ENCODE results near the gene NPEPL1.

Gene NPEPL1

DNA sequence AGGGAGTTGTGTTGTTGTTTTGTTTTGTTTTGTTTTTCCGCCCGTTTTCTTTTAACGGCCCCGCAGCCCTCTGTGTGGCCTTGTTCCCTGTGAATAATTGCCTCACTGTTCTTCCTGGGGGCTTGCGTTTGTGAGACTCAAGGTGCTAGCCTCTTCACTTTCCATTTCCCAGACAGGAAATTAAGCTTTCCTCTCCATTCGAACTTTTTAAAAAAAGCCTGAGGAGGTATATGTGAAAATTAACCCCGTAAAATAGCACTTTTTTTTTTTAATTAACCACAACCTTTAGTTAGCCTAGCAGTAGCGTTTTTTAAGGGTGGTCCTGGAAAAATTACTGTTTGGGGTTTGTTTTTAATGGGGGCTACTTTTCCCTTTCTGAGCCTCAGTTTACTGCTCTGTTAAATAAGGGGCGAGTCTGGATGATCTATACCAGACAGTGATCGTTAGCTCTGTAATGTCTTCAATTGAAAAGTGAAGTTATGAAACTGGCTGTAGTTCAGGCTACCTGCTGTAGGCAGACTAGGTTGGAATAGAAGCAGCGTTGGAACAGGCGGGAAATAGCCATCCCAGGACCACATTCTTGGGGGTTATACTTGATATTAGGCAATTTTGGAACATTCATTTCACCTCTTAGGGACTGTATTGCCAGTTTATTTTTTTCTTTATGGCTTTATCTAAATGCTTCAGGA, 39.9 kb upstream of the NPEPL1 start:
- peak overlapping the region; percentile 86 for H3K4me3 ChIP-seq (replicated peaks; ENCODE audit: low read depth, low read length)
- TF ChIP-seq, protein P1, sequence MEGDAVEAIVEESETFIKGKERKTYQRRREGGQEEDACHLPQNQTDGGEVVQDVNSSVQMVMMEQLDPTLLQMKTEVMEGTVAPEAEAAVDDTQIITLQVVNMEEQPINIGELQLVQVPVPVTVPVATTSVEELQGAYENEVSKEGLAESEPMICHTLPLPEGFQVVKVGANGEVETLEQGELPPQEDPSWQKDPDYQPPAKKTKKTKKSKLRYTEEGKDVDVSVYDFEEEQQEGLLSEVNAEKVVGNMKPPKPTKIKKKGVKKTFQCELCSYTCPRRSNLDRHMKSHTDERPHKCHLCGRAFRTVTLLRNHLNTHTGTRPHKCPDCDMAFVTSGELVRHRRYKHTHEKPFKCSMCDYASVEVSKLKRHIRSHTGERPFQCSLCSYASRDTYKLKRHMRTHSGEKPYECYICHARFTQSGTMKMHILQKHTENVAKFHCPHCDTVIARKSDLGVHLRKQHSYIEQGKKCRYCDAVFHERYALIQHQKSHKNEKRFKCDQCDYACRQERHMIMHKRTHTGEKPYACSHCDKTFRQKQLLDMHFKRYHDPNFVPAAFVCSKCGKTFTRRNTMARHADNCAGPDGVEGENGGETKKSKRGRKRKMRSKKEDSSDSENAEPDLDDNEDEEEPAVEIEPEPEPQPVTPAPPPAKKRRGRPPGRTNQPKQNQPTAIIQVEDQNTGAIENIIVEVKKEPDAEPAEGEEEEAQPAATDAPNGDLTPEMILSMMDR (IDR thresholded peaks at IDR 0.05; ENCODE audit: low read depth, low read length, missing control alignments), result no peak
- no peak for DNase-seq (ENCODE audit: extremely low read depth, low read depth)

DNA sequence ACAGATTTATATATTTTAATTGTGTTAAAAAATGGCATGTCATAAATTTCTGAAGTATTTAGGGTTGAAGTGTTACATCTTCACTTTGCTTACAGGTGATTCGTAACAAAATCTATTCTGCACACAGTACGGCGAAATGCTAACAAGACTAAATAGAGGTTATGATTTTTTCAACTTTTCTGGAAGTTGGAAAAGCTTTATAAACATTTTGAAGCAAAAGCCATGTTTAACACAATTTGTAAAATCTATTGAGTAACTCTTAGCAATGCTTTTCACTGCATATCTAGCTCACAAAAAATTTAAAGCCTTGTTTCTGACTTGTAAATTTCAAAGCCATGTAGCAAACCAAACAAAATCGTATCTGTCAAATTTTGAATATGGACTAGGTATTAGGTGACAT, 38.3 kb upstream of the NPEPL1 start:
- H3K4me3 ChIP-seq (replicated peaks; ENCODE audit: low read depth, low read length), result no peak overlapping the region; the same call in 1 of the 2 replicates
- no peak for DNase-seq (ENCODE audit: extremely low read depth, low read depth)
- TF ChIP-seq, protein P1 (IDR thresholded peaks at IDR 0.05; ENCODE audit: low read depth, low read length, missing control alignments), result no peak

DNA sequence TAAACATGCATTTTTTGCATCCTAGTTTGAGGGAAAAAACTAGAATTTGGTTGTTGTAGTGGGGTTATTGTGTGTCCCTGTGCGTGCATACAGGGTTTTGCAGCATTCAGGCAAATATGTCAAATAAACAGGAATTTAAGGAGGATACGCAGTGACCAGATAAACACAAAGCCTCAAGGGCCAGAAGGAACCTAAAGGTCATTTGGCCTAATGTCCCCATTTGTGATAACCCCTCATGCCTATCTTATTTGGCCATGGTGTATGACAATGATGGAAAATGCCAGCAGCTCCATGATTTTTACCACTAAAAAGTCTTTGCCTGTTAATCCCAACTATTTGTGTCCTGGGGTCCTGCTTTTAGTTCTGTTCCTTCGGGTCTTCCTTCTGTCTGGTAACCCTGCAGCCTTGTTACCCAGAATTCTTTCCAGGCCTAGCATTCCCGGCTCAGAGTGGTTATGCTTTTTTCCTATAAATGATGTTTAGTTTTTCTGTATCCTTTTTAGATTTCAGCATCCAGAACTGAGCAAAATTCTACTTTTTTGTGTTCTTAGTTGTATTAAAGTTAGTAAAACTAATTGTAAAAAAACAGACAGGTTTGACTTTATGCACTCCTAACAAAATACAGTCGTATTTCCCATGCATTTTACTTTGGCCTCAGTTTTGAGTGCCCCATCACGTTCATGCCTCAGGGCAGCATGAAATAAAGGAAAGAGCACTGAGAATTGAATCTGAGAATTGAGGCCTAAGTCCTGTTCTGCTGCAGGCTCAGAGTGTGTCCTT, 37.1 kb upstream of the NPEPL1 start:
- DNase-seq (ENCODE audit: extremely low read depth, low read depth), result no peak
- TF ChIP-seq, protein P1 (IDR thresholded peaks at IDR 0.05; ENCODE audit: low read depth, low read length, missing control alignments), result no peak
- peak overlapping the region; percentile 29 for H3K4me3 ChIP-seq (replicated peaks; ENCODE audit: low read depth, low read length)

DNA sequence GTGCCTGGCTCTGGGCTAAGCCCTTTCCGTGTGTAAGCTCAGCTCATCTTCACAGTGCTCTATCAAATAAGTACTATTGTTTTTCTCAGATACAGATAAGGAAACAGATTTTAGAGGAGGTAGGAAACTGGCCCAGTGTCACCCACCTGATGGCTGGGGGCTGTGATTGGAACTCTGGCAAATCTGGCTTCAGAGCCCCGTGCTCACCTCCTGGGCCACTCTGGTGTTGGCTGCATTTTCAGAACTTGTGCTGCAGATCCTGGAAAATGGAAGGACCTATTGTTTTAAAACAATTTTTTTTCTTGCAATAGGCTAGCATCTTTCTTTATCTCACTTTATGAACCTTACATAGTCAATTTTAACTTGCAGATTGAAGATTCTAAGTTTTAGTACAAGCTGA, 35.8 kb upstream of the NPEPL1 start:
- peak overlapping the region; percentile 8; the same call in 1 of the 2 replicates for H3K4me3 ChIP-seq (replicated peaks; ENCODE audit: low read depth, low read length)
- TF ChIP-seq, protein P1 (IDR thresholded peaks at IDR 0.05; ENCODE audit: low read depth, low read length, missing control alignments), result no peak
- no peak for DNase-seq (ENCODE audit: extremely low read depth, low read depth)

DNA sequence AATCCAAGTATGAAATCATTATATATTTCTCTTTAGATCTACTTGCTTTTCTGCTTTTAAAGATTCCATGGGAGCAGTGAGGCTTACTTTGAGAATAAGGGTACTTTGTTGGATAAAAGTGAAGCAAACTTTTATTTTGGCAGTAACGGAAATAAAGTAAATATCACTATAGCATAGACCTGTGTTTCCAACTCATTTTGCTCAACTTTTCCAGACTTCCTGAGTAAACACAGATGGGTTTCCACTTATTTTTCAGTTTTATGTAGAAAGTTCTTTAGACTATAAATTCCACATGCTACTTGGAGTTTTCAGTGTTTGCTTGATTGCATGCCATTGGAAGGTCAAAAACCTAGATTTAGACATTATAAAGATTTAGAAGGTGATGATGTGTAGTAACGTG, 35.3 kb upstream of the NPEPL1 start:
- H3K4me3 ChIP-seq (replicated peaks; ENCODE audit: low read depth, low read length), result peak overlapping the region; percentile 10; the same call in 1 of the 2 replicates

DNA sequence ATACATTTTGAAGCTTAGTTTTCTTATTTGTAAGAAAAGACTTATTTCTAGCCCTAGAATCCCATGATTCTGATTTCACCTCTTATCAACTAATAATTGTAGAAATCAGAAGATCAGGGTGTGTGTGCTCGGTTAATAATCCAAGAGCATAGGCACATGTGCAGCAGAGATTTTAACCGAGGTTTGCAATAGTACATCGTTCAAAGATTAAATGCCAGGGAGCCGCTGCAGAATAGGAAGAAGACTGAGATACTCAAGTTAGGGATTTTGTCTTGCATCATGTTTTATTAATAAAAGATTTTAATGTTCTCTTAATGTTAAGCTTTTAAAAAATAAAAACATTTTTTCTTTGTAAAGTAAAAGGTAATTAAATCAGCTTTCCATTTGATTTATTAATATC, 34.6 kb upstream of the NPEPL1 start:
- peak overlapping the region; percentile 10 for H3K4me3 ChIP-seq (replicated peaks; ENCODE audit: low read depth, low read length)
- no peak for DNase-seq (ENCODE audit: extremely low read depth, low read depth)
- TF ChIP-seq, protein P1 (IDR thresholded peaks at IDR 0.05; ENCODE audit: low read depth, low read length, missing control alignments), result no peak

More for the DNA sequence above, 35.3 kb upstream of the NPEPL1 start:
- DNase-seq (ENCODE audit: extremely low read depth, low read depth), result no peak
- TF ChIP-seq, protein P1 (IDR thresholded peaks at IDR 0.05; ENCODE audit: low read depth, low read length, missing control alignments), result no peak
